RCC 7860 (cell line): ENCODE data around the gene NPRL2.

ENCODE experiments used
- DNase-seq: peaks from one replicate; pipeline ENCODE4 v3.0.0-alpha.2; 2015; ENCODE audit warnings: low spot score
- FAIRE-seq: peaks from 2 replicates; lab custom pipeline; 2012; peaks lifted over from hg19 to GRCh38; lab: Jason Lieb, UNC

NPRL2 gene

DNA sequence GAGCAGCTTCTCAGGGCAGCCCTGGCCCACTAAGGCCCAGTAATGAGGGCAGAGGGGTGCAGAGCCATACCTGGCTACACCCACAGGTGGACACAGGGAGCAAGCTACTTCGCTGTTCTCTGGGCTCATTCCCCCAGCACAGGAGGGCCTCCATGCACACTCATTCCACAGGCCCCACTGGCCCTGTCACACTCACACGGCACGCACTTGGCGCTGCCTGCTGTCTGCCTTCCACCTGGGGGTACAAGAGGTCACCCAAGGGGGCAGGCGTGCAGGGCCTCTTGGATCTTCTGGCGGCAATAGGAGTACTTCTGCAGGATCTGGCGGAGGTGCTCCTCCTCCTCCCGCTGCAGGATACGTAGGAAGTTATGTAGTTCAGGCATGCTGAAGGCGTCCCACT, 20.2 kb downstream of the NPRL2 start:
- FAIRE-seq: no peak

DNA sequence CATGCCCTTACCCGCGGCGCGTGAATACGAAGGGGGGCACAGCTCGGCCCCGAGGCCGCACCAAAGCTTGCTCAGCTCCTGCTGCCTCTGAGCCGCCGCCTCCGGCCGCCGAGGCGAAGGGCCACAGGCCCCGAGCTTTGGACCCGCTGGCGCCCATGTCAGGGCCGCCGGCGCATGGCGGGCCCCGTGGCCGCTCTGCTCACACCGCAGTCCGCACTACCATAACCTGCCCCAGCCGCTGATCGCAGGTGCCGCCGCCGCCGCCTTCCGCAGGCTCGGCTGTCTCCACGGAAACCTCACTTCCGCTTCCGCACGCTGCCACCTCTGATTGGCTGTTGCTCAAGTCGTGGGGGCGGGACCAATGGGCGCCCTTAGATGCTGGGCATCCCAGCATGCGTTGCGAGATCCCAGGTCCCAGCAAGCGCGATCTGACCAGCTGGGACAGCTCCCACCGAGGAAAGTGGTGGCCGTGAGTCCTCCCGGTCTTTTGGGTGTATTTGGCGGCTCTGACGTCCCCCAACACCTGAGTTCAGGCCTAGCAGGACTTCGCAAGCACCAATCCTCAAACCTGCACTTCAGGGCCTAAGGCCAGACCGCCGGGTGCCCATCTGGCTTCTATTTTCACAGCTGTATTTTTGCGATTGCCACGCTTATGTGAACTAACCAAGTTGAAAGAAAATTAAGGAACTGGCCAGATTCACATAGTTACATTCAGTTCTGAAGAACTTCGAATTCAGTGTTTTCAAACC, 22.5 kb downstream of the NPRL2 start, which contains the start of gene TUSC2:
TUSC2 (minus strand) TSS at position 281 of the 749 bp plus-strand sequence; CDS start at position 157, 124 bp downstream.
- FAIRE-seq (peak; percentile 72), DNase-seq (peak; percentile 84)

More for the DNA sequence above, 20.2 kb downstream of the NPRL2 start:
- DNase-seq: no peak

DNA sequence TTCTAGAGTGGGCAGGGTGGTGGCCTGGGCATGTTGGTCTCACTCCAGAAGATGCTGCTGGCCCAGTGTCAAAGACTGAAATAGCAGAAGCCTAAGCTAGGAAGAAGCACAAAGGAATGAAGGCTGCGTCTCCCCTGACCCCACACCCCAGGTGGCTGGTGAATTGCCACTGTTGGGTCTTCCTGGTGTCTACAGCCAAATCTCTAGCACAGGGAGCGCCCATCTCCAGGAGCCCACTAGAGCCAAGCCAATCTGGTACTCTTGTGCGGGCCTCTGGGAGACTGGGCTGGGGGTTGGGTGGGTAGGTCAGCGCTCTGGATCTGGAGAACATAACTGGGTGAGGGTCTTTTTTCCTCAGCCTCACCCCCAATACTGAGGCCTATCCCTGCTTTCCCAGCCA, 23.4 kb downstream of the NPRL2 start:
- DNase-seq (no peak), FAIRE-seq (no peak)

DNA sequence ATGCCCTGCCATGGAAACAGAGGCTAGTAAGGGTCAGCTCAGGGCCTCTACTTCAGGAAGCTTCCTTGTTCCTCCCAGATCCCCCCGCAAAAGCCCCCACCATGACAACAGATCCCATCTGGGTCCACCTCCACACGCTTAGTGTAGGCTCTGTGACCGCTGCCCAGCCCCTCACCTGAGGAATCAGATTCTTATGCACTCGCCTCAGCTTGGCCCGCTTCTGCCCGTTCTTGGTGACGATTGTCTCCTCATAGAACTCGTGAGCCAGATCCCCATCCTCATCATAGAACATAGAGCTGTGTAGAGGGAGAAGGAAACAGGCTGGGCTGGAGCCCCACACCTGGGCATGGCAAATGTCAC, 24.4 kb downstream of the NPRL2 start:
- no peak for DNase-seq
- FAIRE-seq: no peak

DNA sequence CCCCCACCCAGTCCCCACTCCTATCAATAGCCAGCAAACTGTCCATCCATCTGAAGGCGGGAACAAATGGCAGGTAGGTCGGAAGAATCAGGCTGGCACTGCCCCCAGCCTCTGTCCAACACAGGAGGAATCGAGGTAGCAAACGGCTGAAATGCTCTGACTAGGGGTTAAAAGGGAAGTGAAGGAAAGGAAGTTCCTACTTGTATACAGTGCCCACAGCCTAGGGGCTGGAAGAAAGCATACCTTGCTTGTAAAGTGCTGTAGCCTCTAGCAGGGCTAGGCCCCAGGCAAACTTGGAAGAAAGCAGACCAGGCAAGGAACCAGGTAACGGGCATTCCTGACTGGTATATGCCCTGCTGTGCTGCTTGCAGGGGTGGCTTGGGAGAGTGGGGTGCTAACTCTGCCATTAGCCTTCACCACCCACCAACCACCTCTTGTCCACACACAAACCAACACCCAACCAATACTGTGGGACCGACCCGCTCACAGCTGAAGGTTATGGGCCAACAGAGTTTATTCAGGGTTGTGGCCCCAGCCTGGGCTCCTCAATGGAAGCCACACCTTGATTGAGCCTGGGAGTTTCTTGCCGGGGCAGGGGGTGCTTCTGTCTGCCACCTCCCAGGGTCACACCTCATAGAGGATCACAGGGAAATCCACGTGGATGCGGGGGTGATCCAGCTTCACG, 24.9 kb downstream of the NPRL2 start:
- no peak for FAIRE-seq
- no peak for DNase-seq

DNA sequence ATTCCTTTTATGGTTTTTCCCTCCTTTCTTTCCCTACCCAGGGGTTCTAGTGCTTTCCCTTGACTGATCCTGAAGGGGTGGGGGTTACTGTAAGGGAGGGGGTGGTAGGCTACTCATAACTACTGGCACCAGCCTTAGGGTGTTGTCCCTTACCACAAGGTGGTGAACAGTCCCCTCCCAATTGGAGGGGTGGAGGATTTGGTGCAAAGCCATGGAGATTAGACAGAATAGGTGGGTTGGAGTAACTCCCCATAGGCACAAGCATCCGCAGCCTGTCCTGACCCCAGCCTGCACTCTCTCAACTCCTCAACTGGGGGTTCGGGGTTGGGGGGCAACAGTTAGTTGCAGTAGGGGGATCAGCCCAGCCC, 25.5 kb downstream of the NPRL2 start:
- FAIRE-seq (no peak), DNase-seq (no peak)

DNA sequence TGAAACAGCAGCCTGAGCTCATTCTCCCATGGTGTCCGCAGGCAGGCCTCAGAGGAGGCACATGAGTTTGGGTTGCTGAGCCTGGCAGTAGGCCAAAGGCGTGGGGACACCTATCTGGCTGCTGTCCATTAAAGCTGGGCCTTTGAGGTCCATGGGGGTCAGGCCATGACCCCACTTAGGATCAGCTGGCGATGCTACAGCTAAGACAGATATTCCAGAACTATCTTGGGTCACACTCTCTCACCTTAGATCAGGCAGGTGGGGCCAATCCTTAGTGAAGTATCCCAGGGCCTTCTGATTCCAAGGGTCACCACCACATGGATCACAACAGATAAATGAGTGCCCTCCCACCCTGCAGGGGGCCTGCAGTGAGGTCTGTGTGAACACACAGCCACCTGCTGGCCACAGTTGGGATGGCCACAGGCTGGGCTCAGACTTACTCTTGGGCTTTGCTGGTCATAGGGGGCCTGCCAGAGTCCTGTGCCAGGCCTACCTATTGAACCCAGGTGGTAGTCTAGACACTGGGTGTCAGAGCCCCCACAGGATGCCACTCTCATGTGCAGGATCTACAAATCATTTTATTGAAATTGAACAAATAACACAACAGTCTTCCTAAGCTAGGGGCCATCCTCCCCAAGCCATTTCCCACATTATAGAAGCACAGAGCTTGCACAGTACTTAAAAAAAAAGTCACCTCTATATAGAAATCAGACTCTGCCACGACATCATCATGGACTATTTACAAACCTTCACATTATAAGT, 26.0 kb downstream of the NPRL2 start:
- DNase-seq (peak; percentile 51), FAIRE-seq (no peak)

DNA sequence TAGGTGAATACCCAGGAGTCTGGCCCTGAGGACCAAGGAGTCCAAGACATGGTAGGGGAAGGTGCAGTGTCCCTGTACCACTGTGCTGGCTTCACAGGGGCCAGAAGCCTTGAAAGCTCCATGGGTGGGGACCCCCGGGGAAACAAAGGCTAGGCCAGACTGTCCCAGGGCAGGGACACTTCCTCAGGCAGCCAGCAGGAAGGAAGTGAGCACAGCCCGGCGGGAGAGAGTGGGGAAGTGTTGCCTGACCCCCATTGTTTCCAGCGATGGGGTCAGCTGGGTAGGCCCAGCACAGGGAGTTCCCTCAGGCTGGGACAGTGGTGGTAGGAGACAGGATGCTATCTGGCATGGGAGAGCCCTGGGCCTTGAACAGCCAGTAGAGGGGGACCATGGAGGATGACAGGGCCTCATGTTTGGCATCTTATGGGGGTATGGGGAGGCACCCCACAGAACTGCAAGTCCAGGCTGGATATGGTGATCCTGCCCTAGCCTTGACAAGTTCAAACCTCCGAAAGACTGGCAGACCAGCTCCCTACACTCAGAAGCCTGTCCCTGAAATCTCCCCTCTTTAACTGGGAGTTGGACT, 26.9 kb downstream of the NPRL2 start:
- no peak for DNase-seq
- FAIRE-seq: no peak

DNA sequence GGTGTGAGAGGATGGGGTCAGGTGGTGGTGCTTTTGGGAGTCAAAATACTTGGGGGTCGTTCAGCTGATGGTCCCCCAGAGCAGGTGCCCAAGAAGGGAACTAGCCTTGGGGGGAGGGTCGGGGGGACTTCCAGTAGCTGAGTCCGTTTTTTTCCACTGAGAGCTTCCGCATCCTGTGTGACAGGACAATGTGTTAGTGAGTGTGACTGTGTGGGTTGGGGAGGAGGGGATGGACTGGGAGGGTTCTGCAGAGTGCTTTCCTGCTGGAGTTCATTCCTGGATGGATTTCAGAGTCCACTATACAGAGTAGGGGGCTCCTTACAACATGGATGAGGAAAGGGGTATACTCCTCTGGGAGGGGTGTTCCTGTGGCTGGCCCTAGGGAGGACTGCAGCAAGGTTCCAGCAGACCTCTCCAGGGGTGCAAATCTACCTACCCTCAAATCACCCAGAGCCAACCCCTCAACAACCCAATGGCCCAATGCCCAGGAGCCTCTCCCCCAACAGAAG, 27.4 kb downstream of the NPRL2 start:
- no peak for DNase-seq
- FAIRE-seq: no peak

DNA sequence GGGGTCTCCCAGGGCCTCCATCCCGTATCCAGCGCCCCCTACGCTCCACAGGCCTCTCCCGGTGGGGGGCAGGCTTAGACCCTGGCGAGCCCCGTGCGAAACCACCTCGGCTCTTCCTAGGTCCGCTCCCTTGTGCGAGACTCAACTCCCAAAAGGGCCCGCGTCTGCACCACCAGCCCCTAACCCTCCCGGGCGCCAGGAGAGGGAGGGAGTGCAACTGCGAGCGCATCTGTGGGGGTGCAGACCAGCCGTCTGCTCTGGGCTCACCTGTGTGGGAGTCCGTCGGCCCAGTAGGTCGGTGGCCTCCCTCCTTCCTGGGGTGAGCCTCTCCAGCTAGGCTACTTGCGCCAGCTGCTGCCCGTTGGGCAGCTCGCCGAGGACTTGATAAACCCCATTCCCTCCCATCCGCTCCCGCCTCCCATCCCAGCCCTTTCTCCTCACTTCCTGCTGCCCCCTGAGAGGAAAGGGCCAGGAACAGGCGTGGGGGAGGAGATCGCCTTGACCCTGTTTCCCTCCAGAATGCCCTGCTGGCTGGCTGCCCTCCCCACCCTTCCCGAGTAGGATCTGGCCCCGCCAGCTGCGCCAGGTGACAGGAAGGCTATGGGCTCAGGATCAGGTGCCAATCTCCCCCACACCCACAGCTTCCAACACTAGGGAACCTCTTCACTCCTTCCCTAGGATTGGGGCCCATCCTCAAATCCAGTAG, 28.0 kb downstream of the NPRL2 start, which contains the start of gene HYAL2:
HYAL2 (minus strand) TSS at position 360 of the 706 bp plus-strand sequence. CDS start 2,256 bp downstream, outside the sequence.
- FAIRE-seq (no peak), DNase-seq (no peak)

DNA sequence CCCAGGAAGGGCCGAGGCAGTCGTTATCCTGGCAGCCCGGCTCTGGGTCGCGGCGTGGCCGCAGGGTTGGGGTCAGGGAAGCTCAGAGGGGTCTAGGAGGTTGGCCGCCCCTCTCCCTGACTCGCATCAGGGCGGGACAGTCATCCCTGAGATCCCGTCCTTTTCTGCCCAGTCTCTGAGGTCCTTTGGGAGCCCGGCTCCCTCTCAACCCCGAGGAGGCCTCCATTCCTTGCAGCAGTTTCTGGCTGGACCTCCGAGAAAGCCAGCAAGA, 28.5 kb downstream of the NPRL2 start:
- FAIRE-seq (no peak), DNase-seq (no peak)

DNA sequence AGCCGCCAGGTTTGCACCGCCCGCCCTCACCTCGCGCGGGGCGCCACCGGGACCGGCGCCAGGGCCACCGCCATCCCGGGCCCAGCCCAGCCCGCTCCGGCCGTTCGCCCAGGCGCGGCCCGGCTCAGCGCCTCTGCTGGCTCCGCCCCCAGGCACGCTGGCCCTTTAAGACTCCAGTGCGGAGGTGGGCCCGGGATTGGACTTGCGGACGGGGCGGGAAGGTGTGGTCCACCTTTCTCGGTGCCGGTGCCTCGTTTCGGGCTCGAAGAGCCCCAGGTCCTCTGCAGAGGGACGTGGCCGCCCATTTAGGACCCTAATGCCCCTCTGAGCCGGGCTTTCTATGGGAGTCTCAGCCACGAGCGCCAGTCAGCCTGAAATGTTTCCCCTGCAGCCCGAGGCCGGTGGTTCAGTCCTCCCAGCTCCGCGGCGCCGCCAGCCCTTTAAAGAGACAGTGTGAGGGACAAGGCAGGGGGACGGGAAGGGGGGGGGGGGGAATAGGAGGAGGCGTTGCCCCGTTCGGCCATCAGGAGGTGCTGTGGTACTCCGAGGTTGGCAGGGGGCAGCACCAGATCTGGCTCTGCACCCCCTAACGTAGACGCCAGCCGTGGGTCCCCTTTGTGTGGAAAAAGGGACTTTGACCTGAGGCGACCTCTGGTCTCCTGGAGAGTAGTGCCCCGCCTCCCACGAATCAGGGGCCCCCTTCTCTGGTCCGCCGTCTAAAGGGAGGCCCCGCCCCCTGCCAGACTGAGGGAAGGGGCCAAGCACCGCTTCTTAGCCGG, 29.1 kb downstream of the NPRL2 start:
- FAIRE-seq (no peak), DNase-seq (peak; percentile 63)

DNA sequence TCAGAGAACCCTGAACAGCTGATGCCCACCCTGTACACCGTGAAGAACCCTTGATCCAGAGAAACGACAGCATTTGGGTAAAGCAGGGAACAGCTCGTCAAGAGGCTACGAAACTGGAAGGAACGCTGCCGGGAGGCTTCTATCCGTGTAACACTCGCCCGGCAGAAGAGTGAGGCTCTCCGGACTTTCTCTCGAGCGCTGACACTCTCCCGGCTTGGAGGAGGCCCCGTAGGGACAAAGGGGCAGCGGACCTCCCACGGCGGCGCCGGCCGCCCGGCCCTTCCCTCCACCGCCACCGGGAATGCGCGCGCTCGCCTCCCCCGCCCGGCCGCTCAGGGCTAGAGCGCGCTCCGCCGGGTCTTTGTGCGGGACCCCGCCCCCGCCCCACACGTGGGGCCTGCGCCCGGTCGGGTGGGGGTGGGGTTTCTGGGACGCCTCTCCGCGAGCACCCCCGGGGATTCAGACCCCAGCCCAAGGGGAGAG, 29.7 kb downstream of the NPRL2 start:
- peak; percentile 34 for DNase-seq
- no peak for FAIRE-seq

DNA sequence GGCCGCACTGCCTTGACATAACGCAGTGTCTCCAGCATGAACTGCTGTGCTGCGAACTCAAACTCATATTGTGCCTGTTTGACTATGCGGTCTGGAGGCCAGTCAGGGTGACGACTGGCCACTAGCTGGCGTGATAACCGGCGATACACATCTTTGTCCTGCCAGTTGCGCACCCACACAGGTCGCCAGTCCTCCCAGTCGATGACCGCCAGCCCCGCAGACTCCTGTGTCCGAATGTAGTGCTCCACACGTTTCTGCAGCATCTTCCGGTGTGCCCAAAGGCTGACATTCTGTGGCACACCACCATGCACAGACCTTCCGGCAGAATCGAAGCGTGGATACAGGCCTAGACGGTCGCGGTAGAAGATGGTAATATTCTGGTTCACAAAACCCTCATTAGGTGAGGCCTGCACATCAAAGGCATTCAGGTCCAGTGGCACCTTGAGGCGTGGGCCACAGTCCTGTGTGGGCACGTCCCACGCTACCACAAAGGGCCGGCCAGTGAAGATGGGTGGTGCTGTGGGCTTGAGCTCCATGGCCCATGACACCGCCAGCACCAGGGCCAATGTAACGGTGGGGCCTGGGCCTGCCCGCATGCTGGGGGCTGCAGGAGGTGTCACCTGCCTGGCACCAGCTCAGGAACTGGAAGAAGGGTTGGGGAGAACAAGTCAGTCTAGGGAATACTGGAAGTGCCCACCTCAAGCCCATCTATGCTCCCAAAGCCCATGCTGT, 30.5 kb downstream of the NPRL2 start:
- FAIRE-seq: no peak
- DNase-seq: no peak

DNA sequence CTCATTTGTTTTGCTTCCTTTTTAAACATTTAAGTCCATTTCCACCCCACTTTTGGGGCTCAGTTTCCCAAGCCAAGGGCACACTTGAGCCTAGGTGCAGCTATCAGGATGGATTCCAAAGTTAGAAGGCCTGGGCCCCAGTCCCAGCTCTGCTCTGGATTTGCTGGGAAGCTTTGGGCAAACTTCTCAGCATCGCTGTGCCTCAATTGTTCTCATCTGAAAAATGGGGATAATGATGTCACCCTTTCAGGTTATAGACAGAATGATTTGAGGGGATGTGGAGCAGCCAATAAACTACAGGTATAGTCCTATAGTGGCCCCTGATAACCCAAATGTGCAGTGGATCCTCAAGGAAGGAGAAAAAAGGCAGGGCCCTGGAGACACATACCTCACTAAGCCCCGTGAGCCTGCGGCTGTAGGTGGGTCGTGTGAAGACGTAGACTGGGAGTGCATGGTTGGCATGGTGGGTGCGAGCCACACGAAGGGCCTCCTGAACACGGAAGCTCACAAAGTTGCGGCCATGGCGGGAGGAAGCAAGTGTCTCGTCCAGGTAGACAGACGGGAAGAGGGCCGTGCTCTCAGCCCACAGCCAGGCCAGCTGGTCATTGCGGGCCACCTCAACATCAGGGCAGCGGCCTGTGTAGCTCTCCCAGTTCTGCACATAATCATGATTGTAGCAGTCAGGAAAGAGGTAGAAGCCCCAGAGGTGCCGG, 31.2 kb downstream of the NPRL2 start:
- FAIRE-seq: no peak

DNA sequence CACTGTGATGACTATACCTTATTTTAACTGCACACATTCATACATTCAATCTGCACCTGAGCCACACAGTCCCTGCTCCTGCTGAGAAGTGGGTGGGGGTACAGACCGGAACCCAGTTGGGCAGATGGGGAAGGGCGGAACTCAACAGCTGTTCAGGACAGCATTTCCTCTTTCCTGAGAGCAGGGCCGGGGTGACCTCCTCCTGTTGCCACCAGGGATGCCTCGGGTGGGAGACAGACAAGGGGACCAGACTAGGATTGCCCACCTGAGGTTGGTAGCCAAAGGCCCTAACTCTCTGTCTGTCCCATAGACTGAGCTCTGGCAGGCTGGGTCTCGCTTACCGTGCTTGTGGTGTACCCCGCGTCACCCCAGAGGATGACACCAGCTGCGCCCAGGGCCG, 32.0 kb downstream of the NPRL2 start:
- DNase-seq: no peak
- no peak for FAIRE-seq

More for the DNA sequence above, 31.2 kb downstream of the NPRL2 start:
- DNase-seq: no peak

DNA sequence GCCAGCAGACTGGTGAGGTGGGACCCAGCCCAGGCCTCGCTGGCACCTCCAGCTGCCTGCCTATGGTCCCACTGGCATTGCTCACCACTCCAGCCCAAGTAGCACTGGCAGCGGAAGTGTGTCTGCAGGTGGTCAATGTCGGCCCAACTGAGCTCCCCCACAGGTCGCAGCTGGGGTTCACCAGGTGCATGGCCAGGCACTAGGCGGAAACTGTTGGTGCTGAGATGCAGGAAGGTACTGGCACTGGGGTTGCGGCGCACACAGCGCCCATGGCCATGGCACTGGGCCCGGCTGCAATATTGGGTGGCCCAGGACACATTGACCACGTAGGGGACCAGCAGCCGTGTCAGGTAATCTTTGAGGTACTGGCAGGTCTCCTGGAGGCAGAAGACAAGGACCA, 32.4 kb downstream of the NPRL2 start:
- FAIRE-seq: no peak

DNA sequence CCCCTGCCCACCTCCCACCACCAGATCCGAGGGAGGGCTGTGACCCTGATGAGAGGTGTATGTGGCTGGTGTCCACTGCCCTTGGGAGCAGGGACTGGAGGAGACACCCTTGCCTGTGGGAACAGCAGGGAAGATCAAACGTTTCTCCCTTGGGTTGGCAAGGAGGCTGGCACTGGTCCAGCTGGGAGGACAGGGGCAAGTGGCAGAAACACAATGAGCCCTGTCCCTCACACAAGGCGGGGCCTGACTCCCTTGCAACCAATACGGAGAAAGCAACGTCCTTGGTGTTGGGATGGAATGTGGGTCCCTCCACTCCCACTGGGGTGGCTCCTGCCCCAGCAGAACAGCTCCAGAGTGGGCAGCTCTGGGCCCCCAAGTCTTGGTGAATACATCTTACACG, 33.3 kb downstream of the NPRL2 start:
- no peak for DNase-seq

More for the DNA sequence above, 32.4 kb downstream of the NPRL2 start:
- DNase-seq: no peak

More for the DNA sequence above, 33.3 kb downstream of the NPRL2 start:
- no peak for FAIRE-seq
